GM21528 (cell line): ENCODE measurements around the gene MCF2.
"Not testable (repeated sequence)": the region's sequence is repeated elsewhere in the genome, so short reads cannot be mapped to it uniquely, and the experiment has no call there.

ENCODE experiments used
- ATAC-seq: cut with Tn5 transposase; IDR thresholded peaks from one replicate; pipeline ENCODE4 v1.9.1; 2021; ENCODE audit warnings: mild to moderate bottlenecking, moderate library complexity; ENCODE audit not compliant: unreplicated experiment, low FRiP score

The MCF2 gene

GRCh38 chrX:139708067-139708466 is at the start of gene MCF2:
Gene MCF2 (minus strand): TSS chrX:139708167. CDS start chrX:139651744, 56,423 bp downstream.
- ATAC-seq = no peak

GRCh38 chrX:139751053-139751452 is 43.1 kb upstream of the MCF2 start:
- ATAC-seq = no peak

- ATAC-seq = no peak
Observed at GRCh38 chrX:139750390-139750789, 42.4 kb upstream of the MCF2 start.

GRCh38 chrX:139739138-139739537 is 31.2 kb upstream of the MCF2 start:
- peak; percentile 85 for ATAC-seq

GRCh38 chrX:139738581-139738980 is 30.6 kb upstream of the MCF2 start:
- ATAC-seq = no peak

GRCh38 chrX:139736151-139736550 is 28.2 kb upstream of the MCF2 start:
- no peak for ATAC-seq

- no peak for ATAC-seq
Observed at GRCh38 chrX:139734996-139735395, 27.0 kb upstream of the MCF2 start.

- ATAC-seq = peak; percentile 76
Observed at GRCh38 chrX:139725720-139726119, 17.8 kb upstream of the MCF2 start.

GRCh38 chrX:139724626-139725025 is 16.7 kb upstream of the MCF2 start:
- ATAC-seq = no peak

GRCh38 chrX:139720979-139721378 is 13.0 kb upstream of the MCF2 start:
- ATAC-seq = no peak

- no peak for ATAC-seq
Observed at GRCh38 chrX:139720136-139720535, 12.2 kb upstream of the MCF2 start.

GRCh38 chrX:139702658-139703057 is 5.3 kb downstream of the MCF2 start:
- no peak for ATAC-seq

- ATAC-seq = no peak
Observed at GRCh38 chrX:139692908-139693307, 15.1 kb downstream of the MCF2 start.

GRCh38 chrX:139692506-139692849 is 15.5 kb downstream of the MCF2 start:
- ATAC-seq = no peak

GRCh38 chrX:139691843-139692505 is 16.0 kb downstream of the MCF2 start:
- ATAC-seq = no peak

- no peak for ATAC-seq
Observed at GRCh38 chrX:139691493-139691842, 16.5 kb downstream of the MCF2 start.

- ATAC-seq = not testable (repeated sequence)
Observed at GRCh38 chrX:139685175-139685574, 22.8 kb downstream of the MCF2 start.

GRCh38 chrX:139680356-139680755 is 27.6 kb downstream of the MCF2 start:
- no peak for ATAC-seq

- no peak for ATAC-seq
Observed at GRCh38 chrX:139647597-139647996, 60.4 kb downstream of the MCF2 start.

- ATAC-seq = no peak
Observed at GRCh38 chrX:139642241-139642927, 65.6 kb downstream of the MCF2 start.

- ATAC-seq = no peak
Observed at GRCh38 chrX:139640259-139640658, 67.7 kb downstream of the MCF2 start.

GRCh38 chrX:139639253-139639652 is 68.7 kb downstream of the MCF2 start:
- ATAC-seq = no peak
